ENCODE data around the gene CCR4. TPM values are rescaled to one million over a fixed set of nuclear protein-coding genes. Genes with fewer than 3 reads are reported as not detected.

The CCR4 gene
- total and polyA plus RNA-seq, 2 of the 8 experiments (the other 6 are each of a cell fraction or from before 2014, with no cell fraction given) = 0.11 to 0.15 TPM

DNA sequence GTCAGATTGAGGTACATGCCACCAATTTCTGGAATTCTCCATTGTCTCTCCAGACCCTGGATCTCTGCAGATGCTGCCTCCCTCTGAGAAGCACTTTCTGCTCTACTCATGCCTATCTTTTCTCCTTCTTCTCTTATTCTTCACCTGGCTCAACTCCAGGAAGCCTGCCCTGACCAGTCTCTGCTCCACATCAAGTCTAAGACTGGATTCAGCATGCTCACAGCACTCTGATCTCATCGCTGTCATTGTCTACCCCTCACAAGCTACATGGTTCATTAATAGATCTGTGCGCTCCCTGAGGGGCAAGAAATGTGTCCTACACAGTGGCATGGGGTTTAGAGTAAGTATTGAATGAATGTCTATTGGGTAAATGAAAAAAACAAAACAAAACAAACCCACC is 38.7 kb downstream of the CCR4 start:
- Histone ChIP-seq H3K36me3 (ENCODE audit: control insufficient read depth in 2 of 4, insufficient read depth in 4 of 4, low read length in 3 of 4) (no peaks in the 10 kb centered on the region), H2BK5ac (ENCODE audit: low read depth, low read length) (no peak overlapping the region), H4K5ac (ENCODE audit: insufficient read length, low read depth, low read length) (no peak overlapping the region), H3K27me3 (replicated peaks in 1 of 4; ENCODE audit: control insufficient read depth in 3 of 4, extremely low read depth in 1 of 4, insufficient read depth in 3 of 4, low read length in 3 of 4) (no peaks in the 10 kb centered on the region), H3K4me3 (ENCODE audit: extremely low read depth in 1 of 4, insufficient read depth in 2 of 4, low read depth in 3 of 4, low read length in 4 of 4) (no peak overlapping the region), H2AFZ (ENCODE audit: low read length) (no peak overlapping the region), H4K8ac (ENCODE audit: extremely low read depth, insufficient read depth, low read length) (no peak overlapping the region; the same call in 1 of the 2 replicates), H3K23me2 (ENCODE audit: low read depth, low read length) (no peaks in the 10 kb centered on the region), H3K56ac (replicated peaks; ENCODE audit: insufficient read length, low read depth, low read length) (no peak overlapping the region), H3K14ac (ENCODE audit: insufficient read length) (no peak overlapping the region), H2BK15ac (ENCODE audit: low read length) (no peak overlapping the region), H2AK5ac (ENCODE audit: low read depth, low read length) (no peak overlapping the region), H4K20me1 (replicated peaks in 1 of 2; ENCODE audit: control insufficient read depth in 1 of 2, insufficient read depth in 2 of 2, low read length in 2 of 2) (no peaks in the 10 kb centered on the region), H3K4me2 (ENCODE audit: insufficient read depth in 1 of 2, low read depth in 2 of 2, low read length in 2 of 2) (no peak overlapping the region), H3K9ac (replicated peaks in 1 of 4; ENCODE audit: extremely low read depth in 1 of 4, low read depth in 3 of 4, low read length in 3 of 4) (no peak overlapping the region; a peak in 1 of 7 replicates), H2BK120ac (replicated peaks; ENCODE audit: low read depth, low read length) (no peak overlapping the region), H3K9me3 (ENCODE audit: insufficient read depth in 2 of 2, low read depth in 1 of 2, low read length in 1 of 2) (no peaks in the 10 kb centered on the region), H3K4me1 (replicated peaks in 1 of 4; ENCODE audit: control insufficient read depth in 3 of 4, insufficient read depth in 4 of 4, low read length in 3 of 4) (no peaks in the 10 kb centered on the region), H3K27ac (ENCODE audit: low read depth, low read length) (no peak overlapping the region), H2BK12ac (ENCODE audit: low read depth, low read length) (no peak overlapping the region), H3K4ac (replicated peaks; ENCODE audit: insufficient read length, low read depth, low read length) (no peak overlapping the region), H4K91ac (replicated peaks; ENCODE audit: insufficient read length, low read length) (no peak overlapping the region), H2BK20ac (ENCODE audit: low read length) (no peak overlapping the region), H3K79me2 (ENCODE audit: control insufficient read depth in 1 of 2, insufficient read depth in 2 of 2, low read length in 2 of 2) (no peaks in the 10 kb centered on the region), H3K23ac (ENCODE audit: insufficient read length) (no peak overlapping the region), H3K18ac (ENCODE audit: extremely low read depth, low read length) (no peak overlapping the region), H3K79me1 (ENCODE audit: low read depth, low read length) (no peaks in the 10 kb centered on the region)
- ChIA-PET POLR2A (ENCODE audit: partially characterized antibody) (no interaction called here), CTCF (ENCODE audit: partially characterized antibody) (interaction anchor here (0.6 to 1.8 kb wide), 3 partner anchors 13 to 22 kb away, joined by 3 to 6 read pairs (median 3); no protein-coding TSS in a partner anchor)
- no peak for DNase-seq (ENCODE audit: low read depth in 1 of 2, low spot score in 2 of 2)
- TF ChIP-seq CBX5 (IDR thresholded peaks at IDR 0.05; ENCODE audit: low read depth, low read length) = no peak
- TF ChIP-seq JUN (IDR thresholded peaks at IDR 0.05; ENCODE audit: low read depth, low read length) = no peak
- TF ChIP-seq SAP30 (IDR thresholded peaks at IDR 0.05; ENCODE audit: insufficient read depth, insufficient replicate concordance, low read length) = no peak
- no peak for TF ChIP-seq SP1 (IDR thresholded peaks at IDR 0.05; ENCODE audit: low read depth, low read length)
- TF ChIP-seq KDM4A (IDR thresholded peaks at IDR 0.05; ENCODE audit: low read depth, low read length, severe bottlenecking) = no peak
- TF ChIP-seq HDAC2 (IDR thresholded peaks at IDR 0.05; ENCODE audit: borderline replicate concordance in 1 of 2, low read depth in 2 of 2, low read length in 2 of 2) = no peak
- TF ChIP-seq GABPA (IDR thresholded peaks at IDR 0.05; ENCODE audit: borderline replicate concordance, insufficient read depth, low read length) = no peak
- no peak for TF ChIP-seq RNF2 (IDR thresholded peaks at IDR 0.05; ENCODE audit: borderline replicate concordance, low read depth, low read length, missing control alignments, poor library complexity, severe bottlenecking)
- no peak for TF ChIP-seq TCF12 (IDR thresholded peaks at IDR 0.05; ENCODE audit: low read depth, low read length)
- WGBS, 2 experiments (ENCODE audit: extremely low coverage in 1 of 2, insufficient coverage in 1 of 2, insufficient read length in 1 of 2, insufficient replicate concordance in 2 of 2, low coverage in 1 of 2, low lambda C conversion rate in 2 of 2, missing lambda C conversion rate in 1 of 2) = 90% methylated on average over 2 of the region's 2 CpGs; no CpG with 5 or more reads in 1 of the 2 experiments
- no peak for FAIRE-seq

Measured in H1 (cell line).